ENCODE data around the gene RERE.
"Not testable (repeated sequence)": the region's sequence is repeated elsewhere in the genome, so short reads cannot be mapped to it uniquely, and the experiment has no call there.

RERE gene

DNA sequence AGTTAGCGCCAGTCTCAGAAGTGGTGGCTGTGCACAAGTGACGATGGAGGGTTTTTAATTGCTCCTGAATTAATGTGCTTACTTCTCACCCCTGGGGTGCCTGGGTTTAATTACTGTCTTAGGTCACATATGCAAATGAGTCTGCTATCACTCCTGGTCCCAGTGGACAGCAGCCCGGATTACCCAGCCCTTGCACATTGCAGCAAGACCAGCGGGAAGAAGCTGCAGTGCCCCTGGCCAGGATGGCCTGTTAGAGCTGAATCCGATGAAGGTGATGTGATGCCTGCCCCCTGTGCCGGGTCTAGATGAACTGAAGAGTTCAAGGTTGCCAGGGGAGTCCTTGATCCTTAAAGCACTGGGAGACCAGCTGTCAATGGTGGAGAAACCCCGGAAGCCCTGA, 36.8 kb upstream of the RERE start:
- no peaks in the 10 kb centered on the region for H3K27me3 ChIP-seq (ENCODE audit: insufficient read depth, low read length)
- no peaks in the 10 kb centered on the region for H3K9me3 ChIP-seq (ENCODE audit: low read length)
- H3K4me1 ChIP-seq (ENCODE audit: insufficient read depth, low read length) = peaks cover 26% of the 10 kb centered on the region
- H3K4me3 ChIP-seq (ENCODE audit: low read length) = no peak overlapping the region
- peaks cover 2% of the 10 kb centered on the region for H3K36me3 ChIP-seq (ENCODE audit: insufficient read depth, low read length)
- H2AFZ ChIP-seq (ENCODE audit: low read depth, low read length) = no peak overlapping the region

DNA sequence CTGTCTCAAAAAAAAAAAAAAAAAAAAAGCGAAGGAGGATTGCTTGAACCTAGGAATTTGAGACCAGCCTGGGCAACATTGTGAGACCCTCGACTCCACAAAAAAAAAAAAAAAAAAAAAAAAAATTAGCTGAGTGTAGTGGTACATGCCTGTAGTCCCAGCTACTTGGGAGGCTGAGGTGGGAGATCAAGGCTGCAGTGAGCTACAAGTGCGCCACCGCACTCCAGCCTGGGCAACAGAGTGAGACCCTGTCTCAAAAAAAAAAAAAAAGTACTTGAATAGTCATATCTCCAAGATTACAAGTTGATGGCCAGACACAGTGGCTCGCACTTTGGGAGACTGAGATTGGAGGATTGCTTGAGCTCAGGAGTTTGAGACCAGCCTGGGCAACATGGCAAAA, 33.6 kb upstream of the RERE start:
- Histone ChIP-seq H3K4me1 (ENCODE audit: insufficient read depth, low read length) (no peaks in the 10 kb centered on the region), H3K4me3 (ENCODE audit: low read length) (no peak overlapping the region), H3K9me3 (ENCODE audit: low read length) (no peaks in the 10 kb centered on the region)

GRCh38 chr1:8848663-8849386, 31.4 kb upstream of the RERE start:
- H3K4me3 ChIP-seq (ENCODE audit: low read length) = no peak overlapping the region
- H2AFZ ChIP-seq (ENCODE audit: low read depth, low read length) = no peak overlapping the region
- no peaks in the 10 kb centered on the region for H3K4me1 ChIP-seq (ENCODE audit: insufficient read depth, low read length)
- H3K36me3 ChIP-seq (ENCODE audit: insufficient read depth, low read length) = no peaks in the 10 kb centered on the region
- no peaks in the 10 kb centered on the region for H3K9me3 ChIP-seq (ENCODE audit: low read length)
- H3K27me3 ChIP-seq (ENCODE audit: insufficient read depth, low read length) = no peaks in the 10 kb centered on the region

More for the DNA sequence above, 33.6 kb upstream of the RERE start:
- no peaks in the 10 kb centered on the region for H3K27me3 ChIP-seq (ENCODE audit: insufficient read depth, low read length)
- no peak overlapping the region for H2AFZ ChIP-seq (ENCODE audit: low read depth, low read length)
- no peaks in the 10 kb centered on the region for H3K36me3 ChIP-seq (ENCODE audit: insufficient read depth, low read length)

DNA sequence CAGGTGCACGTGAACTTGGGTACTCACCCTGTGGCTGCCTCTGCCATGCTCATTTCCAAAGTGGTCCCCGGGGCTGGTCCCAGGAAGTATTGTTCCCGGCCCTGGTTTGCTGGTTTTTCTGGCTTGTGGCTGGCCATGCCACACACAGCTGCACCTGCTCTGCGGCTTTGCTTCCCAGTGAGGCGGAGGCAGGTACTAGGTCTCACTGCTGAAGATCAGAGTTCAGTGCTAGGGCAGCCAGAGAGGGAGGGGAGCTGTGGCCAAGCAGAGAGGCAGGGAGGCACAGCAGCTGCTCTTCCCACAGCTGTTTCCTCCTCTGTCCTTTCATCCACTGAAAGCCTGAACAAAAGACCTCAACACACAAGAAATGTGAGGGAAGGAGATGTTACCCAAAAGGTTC, 30.6 kb upstream of the RERE start:
- Histone ChIP-seq H3K36me3 (ENCODE audit: insufficient read depth, low read length) (no peaks in the 10 kb centered on the region), H3K27me3 (ENCODE audit: insufficient read depth, low read length) (no peaks in the 10 kb centered on the region), H3K4me1 (ENCODE audit: insufficient read depth, low read length) (no peaks in the 10 kb centered on the region), H3K9me3 (ENCODE audit: low read length) (no peaks in the 10 kb centered on the region), H2AFZ (ENCODE audit: low read depth, low read length) (no peak overlapping the region), H3K4me3 (ENCODE audit: low read length) (no peak overlapping the region)

DNA sequence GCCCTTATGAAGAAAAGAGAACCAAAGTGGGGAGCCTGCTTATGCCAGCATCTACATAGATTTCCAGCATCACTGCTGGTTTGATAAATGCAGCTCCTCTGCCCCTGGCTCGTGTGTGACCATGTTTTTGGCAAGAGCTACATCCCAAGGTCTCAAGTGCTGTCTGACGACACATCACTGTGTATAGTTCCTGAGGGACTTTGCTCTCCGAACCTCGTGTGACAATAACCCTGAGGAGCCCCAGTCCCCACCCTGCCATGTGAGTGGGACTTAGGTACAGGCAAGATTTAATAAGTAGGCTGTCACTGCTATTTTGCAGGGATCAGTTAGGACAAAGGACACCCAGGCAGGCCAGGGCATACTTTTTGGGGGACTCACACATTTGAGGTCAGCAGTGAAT, 28.8 kb upstream of the RERE start:
- H3K4me1 ChIP-seq (ENCODE audit: insufficient read depth, low read length) = no peaks in the 10 kb centered on the region

GRCh38 chr1:8845104-8846097, 28.0 kb upstream of the RERE start:
- Histone ChIP-seq H3K27me3 (ENCODE audit: insufficient read depth, low read length) (no peaks in the 10 kb centered on the region), H2AFZ (ENCODE audit: low read depth, low read length) (no peak overlapping the region), H3K36me3 (ENCODE audit: insufficient read depth, low read length) (no peaks in the 10 kb centered on the region), H3K9me3 (ENCODE audit: low read length) (no peaks in the 10 kb centered on the region), H3K4me3 (ENCODE audit: low read length) (no peak overlapping the region), H3K4me1 (ENCODE audit: insufficient read depth, low read length) (no peaks in the 10 kb centered on the region)

More for the DNA sequence above, 28.8 kb upstream of the RERE start:
- Histone ChIP-seq H3K36me3 (ENCODE audit: insufficient read depth, low read length) (no peaks in the 10 kb centered on the region), H2AFZ (ENCODE audit: low read depth, low read length) (no peak overlapping the region), H3K27me3 (ENCODE audit: insufficient read depth, low read length) (no peaks in the 10 kb centered on the region), H3K4me3 (ENCODE audit: low read length) (no peak overlapping the region), H3K9me3 (ENCODE audit: low read length) (no peaks in the 10 kb centered on the region)

GRCh38 chr1:8844501-8845006, 27.1 kb upstream of the RERE start:
- no peak overlapping the region for H2AFZ ChIP-seq (ENCODE audit: low read depth, low read length)
- peaks cover 2% of the 10 kb centered on the region for H3K9me3 ChIP-seq (ENCODE audit: low read length)
- no peak overlapping the region for H3K4me3 ChIP-seq (ENCODE audit: low read length)
- no peaks in the 10 kb centered on the region for H3K27me3 ChIP-seq (ENCODE audit: insufficient read depth, low read length)
- no peaks in the 10 kb centered on the region for H3K4me1 ChIP-seq (ENCODE audit: insufficient read depth, low read length)
- no peaks in the 10 kb centered on the region for H3K36me3 ChIP-seq (ENCODE audit: insufficient read depth, low read length)

DNA sequence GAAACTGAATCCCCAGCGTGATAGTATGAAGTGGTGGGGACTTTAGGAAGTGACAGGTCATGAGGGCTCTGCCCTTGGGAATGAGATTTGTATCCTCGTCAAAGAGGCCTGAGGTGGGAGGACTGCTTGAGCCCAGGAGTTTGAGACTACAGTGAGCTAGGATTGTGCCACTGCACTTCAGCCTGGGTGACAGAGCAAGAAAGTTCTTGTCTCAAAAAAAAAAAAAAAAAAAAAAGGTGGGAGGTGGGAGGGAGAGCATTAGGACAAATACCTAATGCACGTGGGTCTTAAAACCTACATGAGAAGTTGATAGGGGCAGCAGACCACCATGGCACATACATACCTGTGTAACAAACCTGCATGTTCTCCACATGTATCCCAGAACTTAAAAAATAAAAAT, 24.0 kb upstream of the RERE start:
- H3K27me3 ChIP-seq (ENCODE audit: insufficient read depth, low read length) = no peaks in the 10 kb centered on the region
- peaks cover 2% of the 10 kb centered on the region for H3K9me3 ChIP-seq (ENCODE audit: low read length)
- H3K4me3 ChIP-seq (ENCODE audit: low read length) = no peak overlapping the region
- no peaks in the 10 kb centered on the region for H3K36me3 ChIP-seq (ENCODE audit: insufficient read depth, low read length)
- H2AFZ ChIP-seq (ENCODE audit: low read depth, low read length) = no peak overlapping the region
- H3K4me1 ChIP-seq (ENCODE audit: insufficient read depth, low read length) = no peaks in the 10 kb centered on the region

- no peaks in the 10 kb centered on the region for H3K27me3 ChIP-seq (ENCODE audit: insufficient read depth, low read length)
- H3K4me1 ChIP-seq (ENCODE audit: insufficient read depth, low read length) = peaks cover 6% of the 10 kb centered on the region
- no peaks in the 10 kb centered on the region for H3K36me3 ChIP-seq (ENCODE audit: insufficient read depth, low read length)
- no peak overlapping the region for H2AFZ ChIP-seq (ENCODE audit: low read depth, low read length)
- H3K9me3 ChIP-seq (ENCODE audit: low read length) = peaks cover 2% of the 10 kb centered on the region
- H3K4me3 ChIP-seq (ENCODE audit: low read length) = no peak overlapping the region
These were observed 22.6 kb upstream of the RERE start for GRCh38 chr1:8839990-8840389.

GRCh38 chr1:8835941-8836643, 18.7 kb upstream of the RERE start:
- Histone ChIP-seq H3K4me1 (ENCODE audit: insufficient read depth, low read length) (peaks cover 6% of the 10 kb centered on the region), H2AFZ (ENCODE audit: low read depth, low read length) (peak overlapping the region; percentile 2), H3K4me3 (ENCODE audit: low read length) (no peak overlapping the region), H3K9me3 (ENCODE audit: low read length) (peaks cover 2% of the 10 kb centered on the region), H3K36me3 (ENCODE audit: insufficient read depth, low read length) (no peaks in the 10 kb centered on the region), H3K27me3 (ENCODE audit: insufficient read depth, low read length) (no peaks in the 10 kb centered on the region)

DNA sequence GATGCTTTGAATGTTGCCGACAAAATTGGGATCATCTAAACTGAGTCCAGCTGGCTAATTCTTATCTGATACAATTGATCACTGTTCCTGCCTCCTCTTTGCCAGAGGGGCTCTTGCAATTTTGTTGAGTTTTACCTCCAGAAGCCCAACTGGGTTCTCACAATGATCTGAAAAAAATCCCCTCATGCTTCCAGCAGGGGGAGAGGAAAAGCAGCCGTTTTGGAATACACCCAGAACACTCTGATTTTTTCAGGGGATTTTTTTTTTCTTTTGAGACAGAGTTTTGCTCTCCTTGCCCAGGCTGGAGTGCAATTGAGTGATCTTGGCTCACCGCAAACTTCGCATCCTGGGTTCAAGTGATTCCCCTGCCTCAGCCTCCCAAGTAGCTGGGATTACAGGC, 13.9 kb upstream of the RERE start:
- Histone ChIP-seq H3K36me3 (ENCODE audit: insufficient read depth, low read length) (no peaks in the 10 kb centered on the region), H3K4me1 (ENCODE audit: insufficient read depth, low read length) (peaks cover 5% of the 10 kb centered on the region), H3K4me3 (ENCODE audit: low read length) (no peak overlapping the region), H2AFZ (ENCODE audit: low read depth, low read length) (no peak overlapping the region), H3K27me3 (ENCODE audit: insufficient read depth, low read length) (no peaks in the 10 kb centered on the region), H3K9me3 (ENCODE audit: low read length) (no peaks in the 10 kb centered on the region)

DNA sequence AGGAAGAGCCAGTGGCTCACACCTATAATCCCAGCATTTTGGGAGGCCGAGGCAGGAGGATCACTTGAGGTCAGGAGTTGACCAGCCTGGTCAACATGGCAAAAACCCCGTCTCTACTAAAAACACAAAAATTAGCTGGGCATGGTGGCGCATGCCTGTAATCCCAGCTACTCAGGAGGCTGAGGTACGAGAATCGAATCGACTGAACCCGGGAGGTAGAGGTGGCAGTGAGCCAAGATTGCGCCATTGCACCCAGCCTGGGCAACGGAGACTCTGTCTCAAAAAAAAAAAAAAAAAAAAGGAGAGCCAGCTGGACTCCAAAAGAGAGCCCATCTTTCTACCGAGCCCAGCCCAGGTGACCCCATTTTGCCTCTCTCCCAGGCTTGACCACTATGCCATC, 13.3 kb upstream of the RERE start:
- not testable (repeated sequence) for H2AFZ ChIP-seq (ENCODE audit: low read depth, low read length); H3K36me3 ChIP-seq (ENCODE audit: insufficient read depth, low read length); H3K4me3 ChIP-seq (ENCODE audit: low read length); H3K9me3 ChIP-seq (ENCODE audit: low read length); H3K27me3 ChIP-seq (ENCODE audit: insufficient read depth, low read length); H3K4me1 ChIP-seq (ENCODE audit: insufficient read depth, low read length)

Data from neuron (in vitro differentiated cells).